Mesendoderm (in vitro differentiated cells): Measurements from ENCODE around the gene AFAP1.

ENCODE experiments used
- DNase-seq: peaks from one replicate; pipeline ENCODE4 v3.0.0; 2013
- H2AK5ac ChIP-seq: 2 replicates; pipeline ENCODE4 v1.6.1; 2013; ENCODE audit warnings: low read length, inconsistent platforms
- H2BK120ac ChIP-seq: 2 replicates; pipeline ENCODE4 v1.6.1; 2013; ENCODE audit warnings: low read depth, mild to moderate bottlenecking, low read length, moderate library complexity, mixed read lengths
- H2BK15ac ChIP-seq: replicated peaks from 2 replicates; pipeline ENCODE4 v1.6.1; 2013; ENCODE audit warnings: low read depth, mild to moderate bottlenecking, moderate library complexity
- H2BK5ac ChIP-seq: 2 replicates; pipeline ENCODE4 v1.6.1; 2013; ENCODE audit warnings: low read length, inconsistent platforms
- H3K18ac ChIP-seq: 2 replicates; pipeline ENCODE4 v1.6.1; 2013; ENCODE audit warnings: mild to moderate bottlenecking, low read length, mixed read lengths
- H3K23ac ChIP-seq: one replicate; pipeline ENCODE4 v1.6.1; 2013; ENCODE audit warnings: low read length
- H3K27ac ChIP-seq: 2 replicates; pipeline ENCODE4 v1.5.1; 2013; ENCODE audit warnings: low read depth, mild to moderate bottlenecking, inconsistent platforms, low read length, moderate library complexity
- H3K27me3 ChIP-seq: 2 replicates; pipeline ENCODE4 v1.6.1; 2013; ENCODE audit warnings: low read length, control low read depth, mild to moderate bottlenecking, inconsistent platforms; ENCODE audit not compliant: insufficient read depth, poor library complexity
- H3K36me3 ChIP-seq: 2 replicates; pipeline ENCODE4 v1.6.1; 2013; ENCODE audit warnings: low read length, inconsistent platforms; ENCODE audit not compliant: control insufficient read depth, insufficient read depth
- H3K4ac ChIP-seq: one replicate; pipeline ENCODE4 v1.6.1; 2013; ENCODE audit warnings: low read depth, mild to moderate bottlenecking, low read length, moderate library complexity
- H3K4me1 ChIP-seq: 2 replicates; pipeline ENCODE4 v1.6.1; 2013; ENCODE audit warnings: low read depth, low read length, inconsistent platforms; ENCODE audit not compliant: control insufficient read depth
- H3K4me2 ChIP-seq: 2 replicates; pipeline ENCODE4 v1.6.1; 2013; ENCODE audit warnings: low read length
- H3K4me3 ChIP-seq: 2 replicates; pipeline ENCODE4 v1.5.1; 2013; ENCODE audit warnings: mild to moderate bottlenecking, low read length
- H3K56ac ChIP-seq: one replicate; pipeline ENCODE4 v1.6.1; 2013; ENCODE audit warnings: low read length
- H3K79me1 ChIP-seq: 2 replicates; pipeline ENCODE4 v1.6.1; 2013; ENCODE audit warnings: low read length, inconsistent platforms
- H3K79me2 ChIP-seq: 2 replicates; pipeline ENCODE4 v1.6.1; 2013; ENCODE audit warnings: mild to moderate bottlenecking, low read length; ENCODE audit not compliant: control insufficient read depth, insufficient read depth
- H3K9ac ChIP-seq: 2 replicates; pipeline ENCODE4 v1.6.1; 2013; ENCODE audit warnings: low read length, inconsistent platforms
- H4K5ac ChIP-seq: one replicate; pipeline ENCODE4 v1.6.1; 2013; ENCODE audit warnings: low read length
- H4K8ac ChIP-seq: one replicate; pipeline ENCODE4 v1.6.1; 2013; ENCODE audit warnings: low read depth, mild to moderate bottlenecking, control low read depth, low read length, moderate library complexity
- WGBS: extraction: QIAGEN DNeasy Blood & Tissue Kit; methylation state at CpG from one replicate; pipeline ENCODE4 v1.1.7; 2013; ENCODE audit warnings: low lambda C conversion rate, missing lambda C conversion rate; ENCODE audit not compliant: insufficient coverage; ENCODE audit errors: extremely low coverage; 5-methylcytosine and 5-hydroxymethylcytosine counted together

AFAP1 gene

DNA sequence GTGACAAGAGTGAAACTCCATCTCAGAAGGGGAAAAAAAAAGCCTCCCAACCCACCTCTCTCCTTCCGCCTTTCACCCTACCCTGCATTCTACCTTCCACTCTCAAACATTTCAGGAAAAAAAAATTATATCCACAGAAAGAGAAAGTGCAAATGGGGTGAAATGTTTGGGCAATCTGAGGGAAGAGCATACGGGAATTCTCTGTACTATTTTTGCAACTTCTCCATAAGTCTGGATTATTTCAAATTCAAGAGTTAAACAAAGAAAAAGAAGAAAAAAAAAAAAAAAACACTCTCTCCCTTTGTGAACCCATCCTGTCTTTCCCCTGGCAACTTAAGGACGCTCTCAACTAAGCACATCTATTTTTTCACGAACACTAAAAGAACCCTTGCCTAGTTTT lies 41.3 kb downstream of the AFAP1 start:
- Histone ChIP-seq H4K8ac (no peak overlapping the region), H3K79me2 (peaks cover 64% of the 10 kb centered on the region), H2BK15ac (no peak overlapping the region), H2AK5ac (no peak overlapping the region), H2BK5ac (no peak overlapping the region), H3K4ac (no peak overlapping the region), H3K4me1 (peaks cover 32% of the 10 kb centered on the region), H3K9ac (no peak overlapping the region), H3K4me3 (no peak overlapping the region), H3K18ac (no peak overlapping the region), H3K27ac (no peak overlapping the region), H3K79me1 (peaks cover 38% of the 10 kb centered on the region), H3K56ac (no peak overlapping the region), H3K23ac (no peak overlapping the region), H3K36me3 (no peaks in the 10 kb centered on the region), H2BK120ac (no peak overlapping the region), H3K4me2 (no peak overlapping the region), H4K5ac (no peak overlapping the region), H3K27me3 (no peaks in the 10 kb centered on the region)
- no CpG with 5 or more reads among the region's 4 CpGs for WGBS
- DNase-seq: no peak

DNA sequence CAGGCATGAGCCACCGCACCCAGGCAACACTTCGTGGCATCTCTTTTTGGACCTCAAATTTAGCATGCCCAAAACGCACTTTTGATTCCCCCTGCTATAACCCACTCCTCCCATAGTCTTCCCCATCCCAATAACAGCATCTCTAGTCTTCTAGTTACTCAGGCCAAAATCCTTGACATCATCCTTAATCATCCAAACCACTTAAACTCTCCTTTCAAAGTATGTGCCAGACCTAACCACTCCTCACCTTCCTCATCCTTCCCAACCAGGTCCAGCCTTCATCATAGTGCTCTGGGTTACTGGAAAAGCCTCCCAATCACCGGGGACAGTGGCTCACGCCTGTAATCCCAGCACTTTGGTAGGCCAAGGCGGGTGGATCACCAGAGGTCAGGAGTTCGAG lies 41.9 kb downstream of the AFAP1 start:
- no peak for DNase-seq
- no peak overlapping the region for H4K8ac ChIP-seq
- H3K9ac ChIP-seq: no peak overlapping the region
- no peak overlapping the region for H3K18ac ChIP-seq
- no peak overlapping the region for H2AK5ac ChIP-seq
- H3K23ac ChIP-seq: no peak overlapping the region
- no peak overlapping the region for H3K56ac ChIP-seq
- H3K36me3 ChIP-seq: no peaks in the 10 kb centered on the region
- H2BK5ac ChIP-seq: no peak overlapping the region
- no peak overlapping the region for H4K5ac ChIP-seq
- no peak overlapping the region for H2BK120ac ChIP-seq
- peaks cover 64% of the 10 kb centered on the region for H3K79me2 ChIP-seq
- no peak overlapping the region for H3K4me2 ChIP-seq
- no peaks in the 10 kb centered on the region for H3K27me3 ChIP-seq
- no peak overlapping the region for H3K4me3 ChIP-seq
- no CpG with 5 or more reads among the region's 7 CpGs for WGBS
- no peak overlapping the region for H2BK15ac ChIP-seq
- peaks cover 32% of the 10 kb centered on the region for H3K4me1 ChIP-seq
- peaks cover 36% of the 10 kb centered on the region for H3K79me1 ChIP-seq
- H3K4ac ChIP-seq: no peak overlapping the region
- no peak overlapping the region for H3K27ac ChIP-seq

DNA sequence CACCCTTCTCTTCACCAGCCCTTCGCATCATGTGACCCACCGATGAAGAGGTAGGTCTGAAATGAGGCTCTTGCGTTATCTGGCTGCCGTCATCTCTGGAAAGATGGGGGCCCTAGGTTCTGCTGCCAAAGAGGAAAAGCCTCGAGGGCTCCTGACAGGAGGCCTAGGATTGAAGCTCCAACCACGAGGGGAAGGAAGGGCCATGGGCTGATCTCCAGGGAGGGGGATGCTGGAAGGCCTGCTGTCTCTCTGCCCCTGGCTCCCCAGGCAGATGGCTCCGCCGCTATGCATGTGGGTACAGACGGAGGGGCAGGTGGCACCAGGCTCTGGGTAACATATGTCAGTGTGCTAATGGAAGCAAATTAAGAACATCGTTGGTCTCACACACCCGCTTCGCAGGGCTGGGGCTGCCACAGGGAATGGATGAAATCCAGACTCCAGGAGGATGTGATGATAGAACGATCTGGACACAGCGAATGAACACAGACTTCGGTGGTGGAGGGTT lies 44.9 kb downstream of the AFAP1 start:
- no peak overlapping the region for H2AK5ac ChIP-seq
- no peak overlapping the region for H3K56ac ChIP-seq
- no peak overlapping the region for H3K9ac ChIP-seq
- H3K79me2 ChIP-seq: peaks cover 57% of the 10 kb centered on the region
- H2BK120ac ChIP-seq: no peak overlapping the region
- no peak overlapping the region for H2BK15ac ChIP-seq
- H2BK5ac ChIP-seq: no peak overlapping the region
- peaks cover 19% of the 10 kb centered on the region for H3K4me1 ChIP-seq
- no peak overlapping the region for H4K5ac ChIP-seq
- H3K23ac ChIP-seq: peak overlapping the region; percentile 51
- H3K27me3 ChIP-seq: no peaks in the 10 kb centered on the region
- H3K4me2 ChIP-seq: no peak overlapping the region
- no peak overlapping the region for H3K4ac ChIP-seq
- WGBS: no CpG with 5 or more reads among the region's 15 CpGs
- H4K8ac ChIP-seq: no peak overlapping the region
- no peak overlapping the region for H3K27ac ChIP-seq
- no peaks in the 10 kb centered on the region for H3K36me3 ChIP-seq
- no peak overlapping the region for H3K4me3 ChIP-seq
- no peak overlapping the region for H3K18ac ChIP-seq
- DNase-seq: no peak
- peaks cover 23% of the 10 kb centered on the region for H3K79me1 ChIP-seq

DNA sequence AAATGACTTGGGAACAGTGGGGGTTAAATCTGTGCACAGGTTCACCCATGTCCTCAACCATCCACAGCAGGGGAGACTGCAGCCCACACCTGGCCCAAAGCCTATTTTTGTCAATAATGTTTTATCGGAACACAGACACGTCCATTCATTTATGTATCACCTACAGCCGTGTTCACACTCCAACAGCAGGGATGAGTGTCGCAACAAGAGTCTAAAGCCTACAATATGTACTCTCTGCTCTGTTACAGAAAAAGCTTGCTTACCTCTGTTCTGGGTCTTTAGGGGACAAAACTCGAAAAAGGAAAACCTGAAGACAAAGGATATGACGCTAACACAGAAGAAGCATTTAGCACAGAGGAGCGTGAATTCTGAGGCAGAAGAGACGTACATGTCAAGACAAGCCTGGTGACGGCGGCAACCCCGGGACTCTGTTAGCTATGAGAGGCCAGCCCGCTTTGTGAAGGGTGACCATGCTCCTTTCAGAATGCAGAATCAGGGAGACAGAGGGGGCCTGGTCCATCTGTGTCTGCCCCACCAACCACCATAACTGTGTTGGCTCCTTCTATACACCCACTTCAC lies 45.5 kb downstream of the AFAP1 start:
- no peaks in the 10 kb centered on the region for H3K36me3 ChIP-seq
- H3K4ac ChIP-seq: no peak overlapping the region
- no peak for DNase-seq
- WGBS: no CpG with 5 or more reads among the region's 12 CpGs
- no peak overlapping the region for H2BK120ac ChIP-seq
- H2BK5ac ChIP-seq: no peak overlapping the region
- no peak overlapping the region for H3K9ac ChIP-seq
- H3K27me3 ChIP-seq: no peaks in the 10 kb centered on the region
- H2AK5ac ChIP-seq: no peak overlapping the region
- no peak overlapping the region for H3K4me3 ChIP-seq
- H4K5ac ChIP-seq: no peak overlapping the region
- H3K4me2 ChIP-seq: no peak overlapping the region
- H3K79me2 ChIP-seq: peaks cover 56% of the 10 kb centered on the region
- no peak overlapping the region for H2BK15ac ChIP-seq
- H3K4me1 ChIP-seq: peaks cover 18% of the 10 kb centered on the region
- no peak overlapping the region for H3K56ac ChIP-seq
- H3K23ac ChIP-seq: peak overlapping the region; percentile 51
- H4K8ac ChIP-seq: no peak overlapping the region
- no peak overlapping the region for H3K27ac ChIP-seq
- H3K18ac ChIP-seq: no peak overlapping the region
- peaks cover 23% of the 10 kb centered on the region for H3K79me1 ChIP-seq

DNA sequence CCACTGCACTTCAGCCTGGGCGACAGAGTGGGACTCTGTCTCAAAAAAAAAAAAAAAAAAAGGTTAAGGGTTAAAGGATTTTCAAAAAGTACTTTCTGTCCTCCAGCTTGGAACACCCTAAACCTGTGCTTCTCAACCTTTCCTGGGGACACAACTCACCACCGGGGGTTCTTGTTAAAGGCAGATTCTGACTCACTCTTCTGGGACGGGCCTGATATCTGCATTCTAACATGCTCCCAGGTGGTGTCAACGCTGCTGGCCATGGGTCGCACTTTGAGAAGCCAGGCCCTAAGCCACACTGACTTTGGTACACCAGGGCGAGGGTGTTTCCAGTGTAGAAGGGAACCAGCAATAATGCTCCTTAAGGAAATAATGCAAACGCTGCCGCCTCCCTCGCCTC lies 46.1 kb downstream of the AFAP1 start:
- Histone ChIP-seq H3K23ac (no peak overlapping the region), H3K27me3 (no peaks in the 10 kb centered on the region), H2BK5ac (no peak overlapping the region), H3K56ac (no peak overlapping the region), H4K8ac (no peak overlapping the region), H3K4ac (no peak overlapping the region), H3K4me3 (no peak overlapping the region), H3K36me3 (no peaks in the 10 kb centered on the region), H3K4me2 (no peak overlapping the region), H3K9ac (no peak overlapping the region), H2BK15ac (no peak overlapping the region), H3K27ac (no peak overlapping the region), H4K5ac (no peak overlapping the region), H2AK5ac (no peak overlapping the region), H3K79me1 (peaks cover 20% of the 10 kb centered on the region), H2BK120ac (no peak overlapping the region), H3K79me2 (peaks cover 55% of the 10 kb centered on the region), H3K18ac (no peak overlapping the region), H3K4me1 (peaks cover 15% of the 10 kb centered on the region)
- DNase-seq: peak; percentile 64
- WGBS: no CpG with 5 or more reads among the region's 9 CpGs
